GM12891 (cell line): ENCODE results near the gene OSM.

Source experiments
- POLR2A ChIP-seq: IDR thresholded peaks from 2 replicates; pipeline ENCODE4 v1.6.1; 2011; ENCODE audit warnings: low read depth, low read length, control low read depth
- POU2F2 ChIP-seq: IDR thresholded peaks from 2 replicates; pipeline ENCODE4 v1.6.1; 2011; ENCODE audit warnings: low read depth, mild to moderate bottlenecking, control low read depth, low read length, moderate library complexity
- TAF1 ChIP-seq: IDR thresholded peaks from 2 replicates; pipeline ENCODE4 v1.6.1; 2011; ENCODE audit warnings: low read depth, low read length, control low read depth

DNA sequence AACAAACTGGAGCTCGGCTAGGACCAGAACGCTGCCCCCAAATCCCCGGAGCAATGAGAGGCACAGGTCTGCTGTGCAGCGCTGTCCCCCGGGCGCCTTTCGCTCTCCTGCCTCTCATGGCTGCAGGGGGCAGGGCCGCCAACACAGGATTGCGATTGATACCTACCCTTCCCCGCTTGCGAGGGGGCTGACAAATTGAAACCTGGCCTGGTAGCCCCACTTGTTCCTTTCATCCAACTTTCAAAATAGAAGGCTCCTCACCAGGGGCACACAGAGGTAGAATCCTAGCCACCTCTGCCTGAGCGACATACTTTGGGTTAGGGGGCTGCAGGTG, 23.3 kb upstream of the OSM start:
- TF ChIP-seq POLR2A (no peak), POU2F2 (no peak), TAF1 (no peak)
